Placental epithelial cell (primary cell): ENCODE measurements around the gene KMT5C. TPM values are rescaled to one million over a fixed set of nuclear protein-coding genes. Genes with fewer than 3 reads are reported as not detected.

Experiments
- total RNA-seq: library from RNA; depleted of rRNA; stranded (reverse); fragments of >200 nt; gene quantifications from 2 replicates; pipeline ENCODE4 v1.2.3, GENCODE V29; 2012

KMT5C gene
- total RNA-seq: 10.5 and 24.3 TPM in 2 replicates

DNA sequence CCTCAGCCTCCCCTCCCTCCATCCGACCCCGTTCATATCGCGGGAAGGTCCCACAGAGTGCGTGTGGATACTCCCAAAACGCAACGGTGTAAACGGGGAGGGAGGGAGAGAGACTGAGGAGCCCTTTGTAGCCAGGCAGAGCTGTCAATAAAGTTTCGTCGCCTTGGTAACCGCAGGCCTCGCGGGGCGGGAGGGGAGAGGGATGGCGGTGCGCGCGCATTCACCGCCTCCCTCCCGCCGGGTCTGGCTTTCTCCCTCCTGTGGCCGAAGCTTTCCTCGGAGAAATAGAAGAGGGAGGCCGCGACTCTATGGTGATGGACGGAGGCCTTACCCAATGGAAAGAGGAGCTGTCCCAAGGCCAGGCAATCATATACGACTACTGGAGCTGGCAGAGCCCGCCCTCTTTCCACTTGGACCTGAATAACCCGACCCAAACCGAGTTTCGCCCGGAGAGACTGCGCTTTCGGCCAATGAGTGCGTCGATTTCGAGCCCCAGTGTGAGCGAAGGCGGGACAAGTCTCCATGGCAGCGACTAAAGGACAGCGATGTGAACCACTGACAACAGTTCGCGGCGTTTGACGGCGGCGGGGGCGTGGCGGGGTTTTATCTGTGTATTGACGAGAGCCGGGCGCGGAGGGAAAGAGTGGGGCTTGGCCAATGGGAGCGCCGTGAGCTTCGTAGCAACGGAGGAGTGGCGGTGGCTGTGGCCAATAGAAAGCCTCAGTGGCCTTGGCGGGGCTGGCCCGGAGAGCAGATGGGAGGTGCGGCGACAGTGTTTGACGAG is at the start of gene KMT5C:
TSS of gene KMT5C (plus strand) at position 772 of the 784 bp plus-strand sequence. CDS start 2,061 bp downstream, outside the sequence.

DNA sequence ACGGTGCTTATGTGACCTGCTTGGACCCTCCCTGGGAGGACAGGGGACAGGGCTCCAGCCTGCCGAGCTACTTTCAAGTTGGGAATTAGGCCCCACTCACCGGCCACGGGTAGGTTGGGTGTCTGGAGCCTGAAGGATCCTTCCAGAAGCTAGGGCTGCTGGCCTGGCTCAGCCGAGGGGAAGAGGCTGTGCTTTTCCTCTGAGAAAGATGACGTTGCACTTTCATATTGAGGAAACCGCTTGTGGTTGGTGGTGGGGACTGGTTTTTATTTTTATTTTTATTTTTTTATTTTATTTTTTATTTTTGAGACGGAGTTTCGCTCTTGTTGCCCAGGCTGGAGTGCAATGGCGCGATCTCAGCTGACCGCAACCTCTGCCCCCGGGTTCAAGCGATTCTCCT is 14.5 kb upstream of the KMT5C start, which contains the start of gene TMEM150B:
TSS of gene TMEM150B (minus strand) at position 170 of the 400 bp plus-strand sequence. CDS start 4,305 bp downstream, outside the sequence.

DNA sequence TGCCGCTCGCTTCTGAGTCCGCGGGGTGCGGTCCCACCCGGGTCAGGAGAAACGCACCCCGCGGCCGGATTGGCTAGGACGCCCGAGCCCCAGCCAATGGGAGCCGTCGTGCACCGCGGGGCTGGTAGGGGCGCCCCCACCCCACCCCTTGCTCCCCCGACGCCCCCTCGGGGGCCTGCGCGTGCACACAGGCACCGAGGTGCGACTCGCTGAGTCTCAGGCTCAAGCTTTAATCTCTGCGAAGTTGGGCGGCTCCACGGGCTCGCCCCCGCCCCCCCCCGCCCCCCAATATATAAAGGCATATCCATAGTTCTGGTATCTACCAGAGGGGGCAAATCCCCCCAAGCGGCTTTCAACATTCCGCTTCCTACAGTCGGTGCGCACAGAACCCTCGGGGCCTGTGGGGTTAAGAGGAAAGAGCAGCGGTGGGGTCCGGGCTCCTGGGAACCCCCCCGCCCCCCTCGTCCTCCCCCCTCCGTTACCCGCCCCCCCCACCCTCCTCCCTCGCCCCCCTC is 15.1 kb downstream of the KMT5C start, which contains the start of gene COX6B2:
TSS of gene COX6B2 (minus strand) at position 22 of the 515 bp plus-strand sequence. CDS start 198 bp downstream, outside the sequence.

DNA sequence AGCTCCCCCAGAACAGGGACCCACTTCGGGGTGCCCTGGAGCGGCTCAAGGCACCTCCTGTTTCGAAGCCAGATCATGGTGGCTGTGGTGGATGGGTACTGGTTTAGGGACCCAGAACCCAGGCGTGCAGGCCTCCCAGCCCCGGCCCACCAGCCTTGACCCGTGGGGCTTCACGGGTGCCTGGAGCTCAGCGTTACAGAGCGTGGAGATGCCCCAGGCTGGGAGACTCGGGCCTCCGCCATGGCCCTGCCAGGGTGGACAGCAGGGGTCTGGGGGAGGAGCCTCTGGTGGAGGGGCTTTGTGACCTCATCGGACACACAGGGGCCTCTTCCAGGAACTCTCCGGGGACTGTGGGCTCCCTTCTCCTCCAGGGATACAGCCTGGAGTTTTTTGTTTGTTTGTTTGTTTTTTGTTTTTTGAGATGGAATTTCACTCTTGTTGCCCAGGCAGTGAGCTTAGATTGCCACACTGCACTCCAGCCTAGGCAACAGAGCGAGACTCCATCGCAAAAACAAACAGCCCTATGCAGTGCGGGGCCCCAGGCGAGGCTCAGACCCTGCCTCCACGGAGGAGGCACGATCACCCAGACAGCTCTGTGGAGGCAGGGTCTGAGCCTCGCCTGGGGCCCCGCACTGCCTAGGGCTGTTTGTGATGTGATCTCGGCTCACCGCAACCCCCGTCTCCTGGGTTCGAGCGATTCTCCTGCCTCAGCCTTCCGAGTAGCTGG is 23.5 kb downstream of the KMT5C start, which contains the start of gene GARIN5B:
TSS of gene GARIN5B (minus strand) at position 271 of the 727 bp plus-strand sequence. CDS start at position 77, 194 bp downstream.

DNA sequence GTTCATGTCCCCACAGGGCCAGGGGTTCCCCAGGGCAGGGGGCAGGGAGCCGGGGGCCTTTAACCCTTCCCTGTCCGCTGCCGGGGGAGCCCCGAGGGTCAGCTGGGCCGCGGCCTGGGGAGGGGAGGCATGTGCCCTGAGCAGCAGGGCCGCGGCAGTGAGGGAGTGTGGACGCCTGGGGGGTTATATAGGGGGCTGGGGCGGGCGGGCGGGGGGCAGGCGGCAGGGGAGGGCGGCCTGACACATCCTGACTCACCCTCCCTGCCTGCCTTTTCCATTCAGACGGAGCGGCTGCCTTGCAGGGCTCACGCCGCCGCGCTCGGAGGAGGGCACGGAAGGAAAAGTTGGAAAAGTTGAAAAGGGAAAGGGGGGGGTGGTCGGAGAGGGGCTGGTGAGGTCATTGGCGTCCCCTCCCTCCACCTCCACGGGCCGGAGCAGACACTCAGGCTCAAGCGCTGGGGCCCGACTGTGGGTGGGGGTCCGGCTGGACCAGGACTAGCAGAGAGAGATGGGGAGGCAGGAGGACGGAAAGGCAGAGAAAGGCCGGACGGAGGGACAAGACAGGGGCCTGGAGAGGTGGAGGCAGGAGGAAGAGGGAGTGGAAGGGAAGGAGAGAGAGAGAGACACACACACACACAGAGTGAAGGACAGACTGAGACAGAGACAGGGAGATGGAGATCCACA is 30.8 kb downstream of the KMT5C start, which contains the start of gene IL11:
TSS of gene IL11 (minus strand) at position 159 of the 684 bp plus-strand sequence. CDS start at position 6, 153 bp downstream.

DNA sequence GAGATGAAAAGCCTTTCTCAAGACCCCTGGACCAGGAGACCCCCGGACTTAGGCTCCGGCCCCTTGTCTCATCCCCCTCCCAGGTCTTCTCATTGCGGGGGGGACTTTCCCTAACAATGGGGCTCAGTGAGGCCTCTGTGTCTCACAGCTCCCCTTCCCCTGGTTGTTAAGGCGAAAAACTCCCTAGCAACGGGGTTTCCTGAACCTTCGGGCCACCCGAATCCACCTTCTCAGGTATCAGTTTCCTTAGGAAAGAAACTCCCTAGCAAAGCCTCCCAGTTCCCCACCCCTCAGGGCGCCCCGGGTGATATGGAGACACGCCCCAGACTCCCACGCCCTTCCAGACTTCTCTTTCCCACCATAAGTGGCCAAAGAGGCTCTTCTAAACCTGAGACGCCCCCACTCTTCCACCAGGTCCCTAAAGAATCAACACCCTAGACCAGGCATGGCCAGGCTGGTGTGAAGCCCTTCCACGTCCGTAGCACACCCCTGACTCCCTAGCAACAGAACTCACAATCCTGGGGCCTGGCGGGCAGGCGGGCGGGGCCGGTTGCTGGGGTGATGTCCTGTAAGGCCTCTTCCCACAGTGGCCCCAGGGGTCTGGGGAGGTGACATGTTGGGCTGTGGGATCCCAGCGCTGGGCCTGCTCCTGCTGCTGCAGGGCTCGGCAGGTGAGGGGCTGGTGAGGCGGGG is 36.7 kb downstream of the KMT5C start, which contains the start of gene TMEM190:
TSS of gene TMEM190 (plus strand) at position 586 of the 693 bp plus-strand sequence. CDS start at position 614, 28 bp downstream.

DNA sequence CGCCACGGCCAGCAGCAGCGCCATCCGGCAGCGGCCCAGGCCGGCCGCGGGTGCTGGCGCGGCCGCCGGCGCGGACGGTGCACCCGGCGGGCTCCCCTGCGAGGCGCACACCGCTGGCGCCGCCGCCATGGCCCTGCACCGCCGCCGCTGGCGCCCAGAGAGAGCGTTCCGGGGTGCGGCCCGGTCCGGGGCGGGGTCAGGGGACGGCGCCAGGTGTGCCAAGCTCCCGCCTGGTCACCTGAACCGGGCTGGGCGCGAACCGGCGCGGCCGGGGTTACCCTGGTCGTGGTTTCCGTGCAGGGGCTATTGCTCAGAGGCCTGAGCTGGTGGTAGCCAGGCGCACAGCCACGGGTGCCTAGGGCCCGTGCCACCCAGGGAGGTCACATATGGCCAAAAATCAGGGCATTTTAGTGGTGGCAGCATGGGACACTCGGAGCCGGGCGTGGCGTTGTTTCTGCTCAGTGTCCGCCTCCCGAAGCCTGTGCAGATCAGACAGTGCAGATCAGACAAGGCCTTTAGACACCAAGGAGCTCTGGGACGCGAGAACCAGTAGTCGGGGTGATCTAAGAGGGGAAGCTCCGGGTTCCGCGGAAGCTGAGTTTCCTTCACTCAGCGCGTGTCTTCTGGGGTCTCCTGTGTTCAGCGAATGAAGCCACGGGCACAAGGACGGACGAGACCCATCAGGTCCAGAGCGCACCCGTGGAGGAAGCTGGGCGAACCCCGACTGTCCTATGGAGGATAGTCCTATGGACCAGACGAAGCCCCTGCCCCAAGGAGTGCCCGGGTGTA is 44.6 kb downstream of the KMT5C start, which contains the start of gene TMEM238:
TSS of gene TMEM238 (minus strand) at position 162 of the 789 bp plus-strand sequence. CDS start at position 129, 33 bp downstream.

DNA sequence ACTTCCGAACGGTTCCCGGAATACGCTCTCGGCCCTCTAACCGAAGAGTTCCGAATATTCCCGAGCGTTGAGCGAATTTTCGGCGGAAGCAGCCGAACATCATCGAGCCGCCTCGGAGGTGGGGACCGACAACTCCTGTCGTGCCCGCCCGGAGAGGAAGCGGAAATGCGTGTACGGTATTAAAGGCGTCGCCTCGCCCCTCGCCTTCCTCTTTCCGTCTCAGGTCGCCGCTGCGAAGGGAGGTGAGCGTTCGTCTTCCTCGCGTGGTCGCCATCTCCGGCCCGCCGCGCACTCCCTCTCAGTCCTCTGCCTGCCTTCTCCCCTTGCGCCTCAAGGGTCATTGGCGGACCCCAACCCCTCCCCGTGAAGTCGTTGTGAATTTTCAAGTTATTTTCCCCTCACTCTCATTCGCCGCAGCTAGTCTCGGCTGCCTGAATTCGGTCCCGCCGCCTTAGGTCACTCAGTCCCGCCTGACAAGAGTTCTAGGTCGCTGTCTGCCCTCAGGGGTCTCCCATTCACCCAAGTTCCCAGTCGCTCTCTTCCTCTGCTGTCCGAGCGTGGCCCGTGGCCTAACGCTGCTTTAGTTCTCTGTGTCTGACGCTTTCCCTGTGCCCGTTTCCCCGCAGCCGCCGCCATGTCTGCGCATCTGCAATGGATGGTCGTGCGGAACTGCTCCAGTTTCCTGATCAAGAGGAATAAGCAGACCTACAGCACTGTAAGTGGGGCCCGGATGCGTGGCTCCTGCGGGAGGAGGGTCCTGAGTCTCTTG is 46.2 kb downstream of the KMT5C start, which contains the start of gene RPL28:
TSS of gene RPL28 (plus strand) at position 209 of the 769 bp plus-strand sequence. CDS start at position 635, 426 bp downstream.

Other genes starting within 250 kb of the KMT5C start
- 53.4 and 55.2 TPM in 2 replicates for gene PPP1R12C, start 222.2 kb upstream of the KMT5C start, total RNA-seq
- 28.4 and 80.9 TPM in 2 replicates for gene TNNT1, start 190.7 kb upstream of the KMT5C start, total RNA-seq
- 0.43 TPM in 1 of 2 replicates, not detected in the other for gene TNNI3, start 182.1 kb upstream of the KMT5C start, total RNA-seq
- 0.76 TPM in 1 of 2 replicates, not detected in the other for gene DNAAF3, start 173.3 kb upstream of the KMT5C start, total RNA-seq
- not detected in 2 replicates for gene SYT5, start 159.6 kb upstream of the KMT5C start, total RNA-seq
- under 0.01 and 0.22 TPM in 2 replicates for gene PTPRH, start 130.4 kb upstream of the KMT5C start, total RNA-seq
- gene TMEM86B, start 111.1 kb upstream of the KMT5C start, total RNA-seq: 3.9 TPM in 2 replicates
- 32.2 and 54.1 TPM in 2 replicates for gene PPP6R1, start 80.9 kb upstream of the KMT5C start, total RNA-seq
- gene HSPBP1, start 59.8 kb upstream of the KMT5C start, total RNA-seq: 20.4 and 64.0 TPM in 2 replicates
- 0.79 and 2.2 TPM in 2 replicates for gene BRSK1, start 55.9 kb upstream of the KMT5C start, total RNA-seq
- gene TMEM150B, start 14.5 kb upstream of the KMT5C start, total RNA-seq: not detected in 2 replicates
- 0.11 and 0.79 TPM in 2 replicates for gene COX6B2, start 14.8 kb downstream of the KMT5C start, total RNA-seq
- gene GARIN5B, start 23.4 kb downstream of the KMT5C start, total RNA-seq: 0.39 TPM in 1 of 2 replicates, not detected in the other
- 5.1 and 7.7 TPM in 2 replicates for gene IL11, start 30.6 kb downstream of the KMT5C start, total RNA-seq
- 2.0 TPM in 1 of 2 replicates, not detected in the other for gene TMEM190, start 37.0 kb downstream of the KMT5C start, total RNA-seq
- gene TMEM238, start 44.4 kb downstream of the KMT5C start, total RNA-seq: 0.39 and 3.7 TPM in 2 replicates
- gene RPL28, start 46.1 kb downstream of the KMT5C start, total RNA-seq: 362 and 492 TPM in 2 replicates
- gene UBE2S, start 67.9 kb downstream of the KMT5C start, total RNA-seq: 30.2 and 81.9 TPM in 2 replicates
- not detected in 2 replicates for gene SHISA7, start 103.4 kb downstream of the KMT5C start, total RNA-seq
- gene ISOC2, start 121.8 kb downstream of the KMT5C start, total RNA-seq: 63.6 and 80.4 TPM in 2 replicates
- not detected in 2 replicates for gene C19orf85, start 124.9 kb downstream of the KMT5C start, total RNA-seq
- 2.0 and 2.8 TPM in 2 replicates for gene ZNF628, start 136.7 kb downstream of the KMT5C start, total RNA-seq
- 7.7 and 10.6 TPM in 2 replicates for gene NAT14, start 145.3 kb downstream of the KMT5C start, total RNA-seq
- 0.22 and 1.2 TPM in 2 replicates for gene SSC5D, start 148.6 kb downstream of the KMT5C start, total RNA-seq
- gene SBK2, start 197.3 kb downstream of the KMT5C start, total RNA-seq: not detected in 2 replicates
- gene SBK3, start 205.7 kb downstream of the KMT5C start, total RNA-seq: not detected in 2 replicates
- gene ZNF579, start 241.0 kb downstream of the KMT5C start, total RNA-seq: 7.1 and 7.6 TPM in 2 replicates